Measurements from ENCODE around the gene TBC1D2B. TPM values are rescaled to one million over a fixed set of nuclear protein-coding genes. Genes with fewer than 3 reads are reported as not detected.
A peak's percentile ranks its signal among the peaks of the same experiment; 100 is the strongest.

The TBC1D2B gene
- polyA plus RNA-seq, 1 donor (not counting 4 experiments of a cell fraction or from before 2014, with no cell fraction given), result 27.0 TPM

GRCh38 chr15:78061963-78062427 is 15.5 kb downstream of the TBC1D2B start:
- FAIRE-seq (no peak), DNase-seq (ENCODE audit: low read depth, low spot score) (no peak)
- H3K27ac ChIP-seq (ENCODE audit: control insufficient read depth, insufficient read depth, low read length), result no peak overlapping the region
- peak overlapping the region; percentile 84 for H3K4me2 ChIP-seq (ENCODE audit: control insufficient read depth, extremely low read depth, insufficient read depth, low read depth, low read length)
- peak overlapping the region in 2 of 3 experiments; percentile 38 to 47 for H3K4me3 ChIP-seq (ENCODE audit: control insufficient read depth in 2 of 3, extremely low read depth in 1 of 3, insufficient read depth in 2 of 3, low read depth in 1 of 3, low read length in 3 of 3)
- no peaks in the 10 kb centered on the region for H3K36me3 ChIP-seq (ENCODE audit: control insufficient read depth in 2 of 2, extremely low read depth in 1 of 2, insufficient read depth in 2 of 2, low read length in 2 of 2)
- peak overlapping the region; percentile 36 for H2AFZ ChIP-seq (ENCODE audit: control insufficient read depth, low read length)
- H3K9ac ChIP-seq (ENCODE audit: control insufficient read depth, extremely low read depth, insufficient read depth, low read length), result peak overlapping the region; percentile 20
- no peaks in the 10 kb centered on the region for H3K27me3 ChIP-seq (ENCODE audit: control insufficient read depth, extremely low read depth, insufficient read depth, low read length)
- H4K20me1 ChIP-seq (ENCODE audit: control insufficient read depth, extremely low read depth, insufficient read depth, low read length), result no peaks in the 10 kb centered on the region
- H3K4me1 ChIP-seq (ENCODE audit: control insufficient read depth, extremely low read depth, insufficient read depth, low read length), result peaks cover 30% of the 10 kb centered on the region
- TF ChIP-seq EZH2 (IDR thresholded peaks at IDR 0.05; ENCODE audit: low read length) (no peak), CTCF (optimal IDR thresholded peaks at IDR 0.05 in 1 of 3, IDR thresholded peaks at IDR 0.05 in 1 of 3, conservative IDR thresholded peaks at IDR 0.05 in 1 of 3; ENCODE audit: extremely low read depth in 1 of 3, insufficient read depth in 2 of 3, low read length in 3 of 3) (no peak)
- H3K9me1 ChIP-seq (ENCODE audit: control insufficient read depth, extremely low read depth, insufficient read depth, low read length), result no peaks in the 10 kb centered on the region
- H3K9me3 ChIP-seq (ENCODE audit: control insufficient read depth, low read depth, low read length), result no peaks in the 10 kb centered on the region
- H3K79me2 ChIP-seq (ENCODE audit: control insufficient read depth, insufficient read depth, low read length), result peaks cover 70% of the 10 kb centered on the region
- dilution Hi-C loops (cut with MboI; ENCODE audit: extremely low pct_ligation_motif_present, low sequenced_read_pairs), result no loop called here

- Histone ChIP-seq H3K9me3 (ENCODE audit: control insufficient read depth, low read depth, low read length) (no peaks in the 10 kb centered on the region), H3K27me3 (ENCODE audit: control insufficient read depth, extremely low read depth, insufficient read depth, low read length) (no peaks in the 10 kb centered on the region), H4K20me1 (ENCODE audit: control insufficient read depth, extremely low read depth, insufficient read depth, low read length) (no peaks in the 10 kb centered on the region), H3K36me3 (ENCODE audit: control insufficient read depth in 2 of 2, extremely low read depth in 1 of 2, insufficient read depth in 2 of 2, low read length in 2 of 2) (no peaks in the 10 kb centered on the region), H3K27ac (ENCODE audit: control insufficient read depth, insufficient read depth, low read length) (no peak overlapping the region), H3K9me1 (ENCODE audit: control insufficient read depth, extremely low read depth, insufficient read depth, low read length) (peaks cover 2% of the 10 kb centered on the region), H3K4me1 (ENCODE audit: control insufficient read depth, extremely low read depth, insufficient read depth, low read length) (peaks cover 37% of the 10 kb centered on the region), H3K9ac (ENCODE audit: control insufficient read depth, extremely low read depth, insufficient read depth, low read length) (no peak overlapping the region), H3K4me3 (ENCODE audit: control insufficient read depth in 2 of 3, extremely low read depth in 1 of 3, insufficient read depth in 2 of 3, low read depth in 1 of 3, low read length in 3 of 3) (no peak overlapping the region), H3K4me2 (ENCODE audit: control insufficient read depth, extremely low read depth, insufficient read depth, low read depth, low read length) (no peak overlapping the region), H2AFZ (ENCODE audit: control insufficient read depth, low read length) (no peak overlapping the region), H3K79me2 (ENCODE audit: control insufficient read depth, insufficient read depth, low read length) (peaks cover 68% of the 10 kb centered on the region)
- no peak for TF ChIP-seq CTCF (optimal IDR thresholded peaks at IDR 0.05 in 1 of 3, IDR thresholded peaks at IDR 0.05 in 1 of 3, conservative IDR thresholded peaks at IDR 0.05 in 1 of 3; ENCODE audit: extremely low read depth in 1 of 3, insufficient read depth in 2 of 3, low read length in 3 of 3)
- no peak for TF ChIP-seq EZH2 (IDR thresholded peaks at IDR 0.05; ENCODE audit: low read length)
- no peak for DNase-seq (ENCODE audit: low read depth, low spot score)
- dilution Hi-C loops (cut with MboI; ENCODE audit: extremely low pct_ligation_motif_present, low sequenced_read_pairs), result no loop called here
- FAIRE-seq, result no peak
These were observed 17.3 kb downstream of the TBC1D2B start for GRCh38 chr15:78060232-78060631.

All from keratinocyte (primary cell).